Thyroid gland (tissue), 4 donors: ENCODE measurements around the gene TSPAN9.

Source experiments
- CTCF ChIP-seq, 6 experiments: fragments of 200-600 bp in 3 of 6; fragments of 450-650 bp in 3 of 6; sonication (generic) in 3 of 6; IDR thresholded peaks; one replicate each; pipeline ENCODE4 v1.5.1; 2016 to 2019; ENCODE audit warnings: antibody characterized with exemption in 6 of 6, mild to moderate bottlenecking in 2 of 6, inconsistent platforms in 1 of 6, moderate library complexity in 1 of 6
- POLR2A ChIP-seq, 2 donors: fragments of 450-650 bp; IDR thresholded peaks; one replicate each; pipeline ENCODE4 v1.6.1; 2017; ENCODE audit warnings: antibody characterized with exemption in 2 of 2, mild to moderate bottlenecking in 2 of 2, moderate library complexity in 1 of 2

GRCh38 chr12:3171195-3171591, 94.0 kb downstream of the TSPAN9 start:
- TF ChIP-seq CTCF (IDR thresholded peaks at IDR 0.05) (no peak), POLR2A (IDR thresholded peaks at IDR 0.05) (no peak)
